Effector CD8-positive, alpha-beta T cell (primary cell): ENCODE results near the gene ARID1B.

Experiments used
- DNase-seq: peaks from one replicate; lab custom pipeline; 2025; lab: John Stamatoyannopoulos, UW

Gene ARID1B

DNA sequence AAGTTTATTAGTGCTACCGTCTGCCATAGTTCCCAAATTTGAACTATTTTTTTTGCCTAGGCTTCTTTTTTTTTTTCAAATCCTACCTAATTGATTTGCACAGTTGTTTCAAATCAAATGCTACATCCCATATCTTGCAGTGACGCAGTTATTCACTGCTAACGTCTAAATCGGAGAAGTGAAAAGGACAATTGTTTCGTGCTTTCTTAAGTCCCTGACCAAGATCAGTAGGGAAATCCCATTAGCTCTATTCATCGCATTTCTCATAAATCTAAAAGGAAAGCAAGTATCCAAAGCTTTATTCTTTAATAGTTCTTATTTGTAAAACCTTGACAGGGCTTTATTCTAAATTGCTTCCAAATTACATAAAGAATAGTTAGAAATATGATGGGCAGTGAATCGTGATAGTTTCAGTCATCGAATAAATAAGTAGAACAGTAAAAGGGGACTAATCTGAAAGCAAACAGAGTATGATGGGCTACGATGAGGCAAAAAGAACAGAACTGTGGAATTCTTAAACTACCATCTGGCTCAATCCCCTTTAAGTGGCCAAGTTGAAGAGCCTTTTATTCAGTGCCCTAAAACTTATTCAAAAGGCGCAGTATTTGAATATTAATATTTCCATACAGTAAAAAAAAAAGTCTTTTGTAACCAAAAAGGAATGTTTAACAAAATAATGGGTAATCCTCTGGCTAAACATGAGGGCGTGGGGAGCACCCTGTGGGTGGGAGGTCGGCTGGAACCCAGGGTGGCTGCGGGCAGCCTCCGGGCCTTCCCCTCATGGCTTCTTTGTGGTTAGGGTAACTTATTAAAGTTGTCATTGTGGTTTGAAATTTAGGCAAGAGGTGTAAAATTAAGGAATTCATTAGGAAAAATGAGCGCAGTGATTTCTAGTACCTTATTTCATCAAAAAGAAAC is 3.0 kb upstream of the ARID1B start:
- no peak for DNase-seq

DNA sequence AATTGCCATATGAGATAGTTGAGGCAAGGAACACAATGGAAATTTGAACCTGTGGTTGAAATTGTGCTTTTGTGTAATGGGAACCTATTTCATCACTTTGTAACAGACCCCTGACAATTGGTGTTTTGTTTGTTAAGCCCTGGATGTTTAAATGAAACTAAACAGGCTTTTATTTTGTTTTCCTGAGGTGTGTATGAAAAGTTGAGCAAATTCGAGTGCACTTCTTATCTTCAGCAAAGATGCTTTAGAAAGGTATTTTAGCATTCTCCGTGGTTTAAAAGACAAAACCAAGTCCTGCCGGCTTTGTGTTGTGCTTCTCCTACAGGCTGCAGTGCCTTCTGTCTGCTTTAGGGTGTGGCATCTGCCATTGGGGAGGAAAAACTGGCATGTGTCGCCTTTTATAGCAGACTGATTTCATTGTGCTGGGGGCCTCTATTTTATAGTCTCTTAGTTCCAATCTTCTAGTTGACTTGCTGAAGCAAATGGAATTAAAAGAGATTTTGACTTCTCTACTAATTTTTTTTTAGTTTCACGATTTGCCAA is 2.2 kb upstream of the ARID1B start:
- DNase-seq: no peak

DNA sequence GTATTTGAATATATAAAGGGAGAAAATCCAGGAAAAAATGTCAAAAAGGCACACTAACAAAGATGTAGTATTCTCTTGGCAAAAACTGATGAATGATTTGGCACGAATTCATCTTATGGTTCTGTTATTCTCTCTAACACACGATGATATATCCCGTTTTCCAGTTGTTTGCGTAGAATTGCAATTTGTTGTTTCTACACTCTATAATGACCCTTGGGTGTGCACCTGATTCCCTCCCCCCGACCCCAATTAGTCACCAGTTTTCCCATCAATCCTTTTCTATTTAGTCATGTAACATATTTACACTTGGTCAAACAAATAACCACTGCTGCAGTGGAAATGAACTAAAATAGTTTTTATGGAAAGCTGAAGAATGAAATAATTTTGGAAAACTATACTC is 1.5 kb upstream of the ARID1B start:
- no peak for DNase-seq

DNA sequence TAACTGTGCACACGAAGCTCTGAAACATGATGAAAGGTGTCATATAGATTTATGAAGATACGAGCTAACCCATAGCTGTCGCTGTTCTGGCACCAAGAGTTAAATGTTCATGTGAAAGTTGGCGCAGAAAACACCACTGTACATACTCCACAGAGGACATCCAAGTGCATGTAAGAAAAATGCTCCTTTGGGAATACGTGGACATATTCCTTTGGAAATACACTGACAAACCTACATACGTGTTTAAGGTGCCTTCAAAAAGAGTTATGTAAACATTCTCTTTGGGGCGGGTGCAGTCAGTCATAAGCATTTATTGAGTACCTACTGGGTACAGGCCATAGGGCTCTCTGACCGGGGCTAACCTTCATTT is 723 bp upstream of the ARID1B start:
- no peak for DNase-seq

DNA sequence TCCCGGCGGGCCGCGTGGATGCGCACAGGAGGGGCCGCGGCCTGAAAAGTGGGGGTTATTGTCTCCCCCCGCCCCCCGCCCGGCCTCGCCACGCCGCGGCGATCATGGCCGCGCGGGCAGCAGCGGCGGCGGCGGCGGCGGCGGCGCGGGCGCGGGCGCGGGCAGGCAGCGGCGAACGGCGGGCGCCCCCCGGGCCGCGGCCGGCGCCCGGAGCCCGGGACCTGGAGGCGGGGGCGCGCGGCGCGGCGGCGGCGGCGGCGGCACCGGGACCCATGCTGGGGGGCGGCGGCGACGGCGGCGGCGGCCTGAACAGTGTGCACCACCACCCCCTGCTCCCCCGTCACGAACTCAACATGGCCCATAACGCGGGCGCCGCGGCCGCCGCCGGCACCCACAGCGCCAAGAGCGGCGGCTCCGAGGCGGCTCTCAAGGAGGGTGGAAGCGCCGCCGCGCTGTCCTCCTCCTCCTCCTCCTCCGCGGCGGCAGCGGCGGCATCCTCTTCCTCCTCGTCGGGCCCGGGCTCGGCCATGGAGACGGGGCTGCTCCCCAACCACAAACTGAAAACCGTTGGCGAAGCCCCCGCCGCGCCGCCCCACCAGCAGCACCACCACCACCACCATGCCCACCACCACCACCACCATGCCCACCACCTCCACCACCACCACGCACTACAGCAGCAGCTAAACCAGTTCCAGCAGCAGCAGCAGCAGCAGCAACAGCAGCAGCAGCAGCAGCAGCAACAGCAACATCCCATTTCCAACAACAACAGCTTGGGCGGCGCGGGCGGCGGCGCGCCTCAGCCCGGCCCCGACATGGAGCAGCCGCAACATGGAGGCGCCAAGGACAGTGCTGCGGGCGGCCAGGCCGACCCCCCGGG is 637 bp downstream of the ARID1B start:
- peak; percentile 54 for DNase-seq

DNA sequence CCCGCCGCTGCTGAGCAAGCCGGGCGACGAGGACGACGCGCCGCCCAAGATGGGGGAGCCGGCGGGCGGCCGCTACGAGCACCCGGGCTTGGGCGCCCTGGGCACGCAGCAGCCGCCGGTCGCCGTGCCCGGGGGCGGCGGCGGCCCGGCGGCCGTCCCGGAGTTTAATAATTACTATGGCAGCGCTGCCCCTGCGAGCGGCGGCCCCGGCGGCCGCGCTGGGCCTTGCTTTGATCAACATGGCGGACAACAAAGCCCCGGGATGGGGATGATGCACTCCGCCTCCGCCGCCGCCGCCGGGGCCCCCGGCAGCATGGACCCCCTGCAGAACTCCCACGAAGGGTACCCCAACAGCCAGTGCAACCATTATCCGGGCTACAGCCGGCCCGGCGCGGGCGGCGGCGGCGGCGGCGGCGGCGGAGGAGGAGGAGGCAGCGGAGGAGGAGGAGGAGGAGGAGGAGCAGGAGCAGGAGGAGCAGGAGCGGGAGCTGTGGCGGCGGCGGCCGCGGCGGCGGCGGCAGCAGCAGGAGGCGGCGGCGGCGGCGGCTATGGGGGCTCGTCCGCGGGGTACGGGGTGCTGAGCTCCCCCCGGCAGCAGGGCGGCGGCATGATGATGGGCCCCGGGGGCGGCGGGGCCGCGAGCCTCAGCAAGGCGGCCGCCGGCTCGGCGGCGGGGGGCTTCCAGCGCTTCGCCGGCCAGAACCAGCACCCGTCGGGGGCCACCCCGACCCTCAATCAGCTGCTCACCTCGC is 1.5 kb downstream of the ARID1B start:
- DNase-seq: peak; percentile 32

DNA sequence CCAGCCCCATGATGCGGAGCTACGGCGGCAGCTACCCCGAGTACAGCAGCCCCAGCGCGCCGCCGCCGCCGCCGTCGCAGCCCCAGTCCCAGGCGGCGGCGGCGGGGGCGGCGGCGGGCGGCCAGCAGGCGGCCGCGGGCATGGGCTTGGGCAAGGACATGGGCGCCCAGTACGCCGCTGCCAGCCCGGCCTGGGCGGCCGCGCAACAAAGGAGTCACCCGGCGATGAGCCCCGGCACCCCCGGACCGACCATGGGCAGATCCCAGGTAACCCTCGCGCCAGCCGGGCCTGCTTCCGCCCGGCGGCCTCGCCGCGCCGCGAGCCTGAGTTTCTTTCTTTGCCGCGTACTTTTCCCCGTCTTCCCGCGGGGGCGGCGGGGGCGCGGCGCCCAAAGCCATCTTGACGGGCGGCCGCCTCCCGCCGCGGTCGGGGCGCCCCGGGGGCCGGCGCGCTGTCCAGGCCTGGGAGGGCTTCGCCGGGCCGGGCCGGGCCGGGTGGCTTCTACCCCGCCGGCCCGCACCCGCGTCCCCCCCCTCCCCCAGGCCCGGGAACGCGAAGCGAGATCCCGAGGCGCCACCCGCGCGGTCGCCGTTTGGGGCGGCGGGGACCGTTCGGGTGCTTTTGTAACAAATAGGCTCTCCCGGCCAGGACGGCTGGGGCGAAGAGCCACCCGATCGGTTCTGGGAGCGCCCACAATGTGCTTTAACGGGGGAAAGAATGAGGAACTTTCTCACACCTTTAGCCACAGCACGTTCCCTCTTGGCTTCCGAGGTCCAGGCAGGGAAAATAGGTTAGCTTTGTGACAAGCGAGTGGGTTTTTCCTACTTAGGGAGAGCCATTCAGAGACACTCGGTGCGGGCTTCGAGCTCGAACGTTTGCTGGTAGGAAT is 2.3 kb downstream of the ARID1B start:
- DNase-seq: peak; percentile 33

DNA sequence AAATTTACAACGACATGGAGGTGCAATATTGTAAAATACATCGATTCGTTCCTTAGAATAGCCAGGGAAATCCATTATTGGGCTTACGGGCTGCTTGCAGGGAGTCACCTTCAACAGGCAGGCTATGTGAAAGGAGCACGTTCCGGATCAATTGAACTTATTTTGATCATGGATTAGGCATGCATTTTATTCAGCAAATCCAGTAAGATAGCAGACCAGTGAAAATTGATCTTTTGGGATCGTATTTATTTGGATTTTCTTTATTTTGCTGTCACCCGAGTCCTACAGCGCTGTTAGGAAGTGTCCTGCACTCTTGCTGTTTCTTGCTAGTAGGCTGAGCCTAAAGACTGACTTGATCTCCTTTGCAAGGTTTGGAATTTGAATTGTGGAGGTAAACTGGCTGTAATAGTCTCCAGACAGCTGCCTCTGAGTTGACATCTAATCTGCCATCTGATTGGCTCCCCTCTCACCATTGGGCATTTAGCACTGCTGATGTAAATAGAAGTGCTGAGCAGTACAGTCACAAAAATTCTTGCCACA is 3.0 kb downstream of the ARID1B start:
- DNase-seq: peak; percentile 13

DNA sequence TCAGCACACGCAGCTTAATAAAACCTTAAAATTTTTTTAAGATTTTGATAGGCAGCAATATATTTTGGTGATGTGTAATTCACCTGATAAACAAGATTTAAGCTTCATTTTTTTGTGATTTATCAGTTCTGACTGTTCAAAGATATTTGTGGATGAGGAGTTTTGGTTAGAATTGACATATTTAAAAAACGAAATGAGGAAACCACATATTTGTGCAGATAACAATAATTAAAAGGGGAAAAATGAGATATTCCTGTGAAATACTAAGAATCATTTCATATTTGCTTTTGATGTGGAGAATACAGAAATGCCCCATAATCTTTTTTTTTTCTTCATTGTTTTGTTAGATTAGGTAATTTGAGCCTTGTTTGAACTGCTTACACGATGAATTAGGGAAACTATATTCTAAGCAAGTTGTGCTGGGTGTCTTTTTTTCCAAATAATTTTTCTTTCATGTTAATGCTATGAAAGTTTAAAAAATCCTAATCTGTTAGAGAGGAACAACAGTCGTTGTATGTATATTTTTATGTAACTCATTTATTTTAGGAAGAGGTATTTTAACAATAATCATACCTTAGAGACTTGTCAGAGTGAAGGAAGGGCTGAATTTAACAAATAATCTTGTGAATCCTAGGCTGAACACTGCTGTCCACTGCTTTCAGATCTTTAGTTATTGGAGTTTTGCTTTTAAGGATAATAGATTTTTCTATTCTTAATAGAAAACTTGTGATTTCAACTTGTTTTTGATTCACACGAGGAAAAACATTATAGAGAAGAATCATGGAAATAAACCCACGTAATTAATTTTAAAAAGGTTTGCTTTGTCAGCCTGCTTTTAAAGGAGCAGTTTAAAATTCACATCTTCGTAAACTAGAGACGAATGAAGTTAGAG is 4.0 kb downstream of the ARID1B start:
- DNase-seq: no peak

DNA sequence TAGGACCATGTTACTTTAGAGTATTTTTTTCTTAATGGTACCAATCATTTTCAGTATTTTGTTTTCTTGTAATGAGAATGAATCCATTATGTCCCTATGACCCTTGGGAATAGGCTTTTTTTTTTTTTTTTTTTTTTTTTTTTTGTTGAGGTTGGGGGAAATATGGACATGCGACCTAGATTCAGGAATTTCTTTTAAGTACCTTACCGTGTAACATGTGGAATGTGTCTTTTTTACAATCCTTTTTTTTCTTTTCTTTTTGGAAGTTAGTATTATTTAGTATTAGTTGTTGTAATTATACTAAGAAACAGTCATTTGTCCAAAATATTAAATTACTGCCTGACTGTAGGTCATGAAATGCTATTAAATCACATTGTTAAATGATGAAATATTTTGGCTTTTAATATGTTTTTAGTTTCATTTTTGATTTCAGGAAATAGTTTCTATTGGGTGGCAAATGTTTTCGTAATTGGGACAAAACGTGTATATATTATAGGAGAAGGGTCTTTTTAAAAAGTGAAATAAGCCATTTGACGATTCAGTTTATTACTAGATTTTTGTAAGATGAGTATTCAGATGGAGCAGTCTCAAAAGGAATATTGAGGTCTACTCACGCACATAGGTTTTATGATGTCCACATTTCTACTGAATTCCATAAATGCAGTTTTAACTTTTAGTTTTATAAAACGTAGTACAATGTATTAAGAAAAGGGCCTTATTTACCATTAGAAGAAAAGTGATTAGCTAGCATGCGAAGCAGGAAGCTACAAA is 4.9 kb downstream of the ARID1B start:
- no peak for DNase-seq

DNA sequence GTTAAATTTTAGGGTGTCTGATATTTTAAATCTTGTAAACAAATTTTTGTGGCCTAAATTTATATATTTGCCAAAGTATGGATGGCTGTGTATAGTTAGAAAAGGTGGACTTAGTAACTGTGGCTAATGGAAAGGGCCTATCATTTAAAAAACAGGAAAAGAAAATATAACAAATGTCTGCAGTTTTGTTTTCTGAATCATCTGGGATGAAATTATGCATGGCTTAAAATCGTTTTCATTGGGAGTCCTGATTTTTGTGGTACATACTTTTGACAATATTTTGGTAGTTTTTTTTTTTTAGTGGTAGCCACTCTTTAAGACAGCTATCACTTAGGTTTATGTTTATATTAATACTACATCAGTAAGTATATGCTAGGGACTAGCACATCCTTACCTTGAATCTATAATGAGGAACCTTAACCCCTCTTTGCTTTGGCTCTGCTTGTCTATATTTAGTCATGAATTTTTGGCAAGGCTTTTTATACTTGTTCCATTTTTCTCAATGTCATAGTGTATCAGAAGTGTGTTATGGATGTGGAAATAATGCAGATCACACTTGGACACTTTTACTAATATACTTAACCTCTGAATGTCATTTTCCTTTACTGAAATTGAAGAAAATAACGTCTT is 5.6 kb downstream of the ARID1B start:
- DNase-seq: no peak

DNA sequence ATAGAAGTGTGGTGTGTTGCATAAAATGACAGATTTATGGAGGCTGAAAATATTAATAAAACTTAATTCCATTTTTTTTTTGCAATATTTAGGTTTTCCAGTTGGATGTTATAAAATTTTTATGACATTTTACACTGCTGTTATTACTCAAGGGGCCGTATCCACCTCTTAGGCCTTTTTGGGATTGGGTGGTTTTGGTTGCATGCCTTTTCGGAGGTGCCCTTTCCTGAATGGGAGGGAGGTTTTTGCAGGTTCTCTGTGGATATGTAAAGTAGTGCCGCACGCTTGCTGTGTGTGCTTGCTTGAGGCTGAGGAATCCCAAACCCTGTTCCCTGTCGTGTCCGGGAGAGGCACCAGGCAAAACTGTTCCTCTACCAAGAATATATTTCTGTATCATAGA is 6.8 kb downstream of the ARID1B start:
- no peak for DNase-seq

DNA sequence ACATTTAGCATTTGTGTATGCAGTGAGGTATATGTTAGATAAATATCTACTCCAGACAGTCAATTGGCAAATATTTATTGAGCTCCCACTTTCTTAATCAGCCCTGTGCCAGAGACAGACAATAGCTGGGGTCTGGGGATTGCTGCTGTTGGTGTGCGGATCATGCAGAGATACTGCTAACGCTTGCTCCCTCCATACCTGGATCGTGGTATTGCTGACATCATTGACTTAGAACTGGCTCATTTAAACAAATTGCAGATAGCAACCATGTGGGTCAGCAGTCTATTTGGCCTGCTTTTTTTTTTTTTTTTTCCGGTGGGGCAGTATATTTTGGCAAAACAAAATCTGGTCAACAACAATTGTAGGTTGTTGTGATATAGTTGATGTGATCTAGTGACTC is 9.5 kb downstream of the ARID1B start:
- DNase-seq: no peak

DNA sequence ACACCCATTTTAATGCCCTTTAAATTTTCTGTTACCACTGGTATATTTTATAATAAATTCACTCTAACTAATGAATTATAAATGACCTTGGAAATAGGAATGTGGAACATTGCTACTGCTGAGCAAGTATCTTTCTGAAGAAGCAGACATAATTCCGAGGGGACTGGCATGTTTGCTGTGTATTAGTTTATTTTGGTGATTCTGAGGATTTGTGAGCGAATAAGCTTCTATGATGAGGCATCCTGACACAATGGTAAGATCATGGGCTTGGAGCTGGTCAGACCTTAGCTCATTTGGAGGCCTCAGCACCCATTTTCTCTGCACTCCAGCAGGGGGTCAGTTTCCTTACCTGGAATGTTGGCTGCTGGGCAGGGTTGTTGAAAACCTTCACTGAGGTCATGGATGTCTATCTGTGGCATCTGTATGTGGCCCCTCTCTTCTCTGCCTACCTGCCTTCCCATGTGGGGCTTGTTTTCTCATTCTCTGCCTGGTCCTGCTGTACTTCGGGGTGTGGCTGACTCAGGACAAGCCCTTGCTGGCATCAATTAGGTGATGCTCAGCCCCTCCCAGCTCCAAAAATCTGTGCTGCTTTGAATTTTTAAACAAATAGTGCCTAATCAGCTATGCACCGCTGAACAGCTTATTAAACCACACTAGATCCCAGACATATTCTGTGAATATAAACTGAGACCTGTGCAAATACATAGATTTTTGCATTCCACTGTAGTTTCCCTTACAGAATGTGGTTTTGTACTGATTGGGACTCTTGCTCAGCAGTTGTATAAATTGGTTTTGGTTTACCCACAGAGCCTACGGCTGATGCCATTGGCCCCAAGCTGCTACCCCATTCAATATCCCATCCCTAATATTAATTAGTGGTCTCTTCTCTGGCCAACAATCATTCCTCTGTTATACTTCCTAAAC is 10.7 kb downstream of the ARID1B start:
- DNase-seq: no peak

DNA sequence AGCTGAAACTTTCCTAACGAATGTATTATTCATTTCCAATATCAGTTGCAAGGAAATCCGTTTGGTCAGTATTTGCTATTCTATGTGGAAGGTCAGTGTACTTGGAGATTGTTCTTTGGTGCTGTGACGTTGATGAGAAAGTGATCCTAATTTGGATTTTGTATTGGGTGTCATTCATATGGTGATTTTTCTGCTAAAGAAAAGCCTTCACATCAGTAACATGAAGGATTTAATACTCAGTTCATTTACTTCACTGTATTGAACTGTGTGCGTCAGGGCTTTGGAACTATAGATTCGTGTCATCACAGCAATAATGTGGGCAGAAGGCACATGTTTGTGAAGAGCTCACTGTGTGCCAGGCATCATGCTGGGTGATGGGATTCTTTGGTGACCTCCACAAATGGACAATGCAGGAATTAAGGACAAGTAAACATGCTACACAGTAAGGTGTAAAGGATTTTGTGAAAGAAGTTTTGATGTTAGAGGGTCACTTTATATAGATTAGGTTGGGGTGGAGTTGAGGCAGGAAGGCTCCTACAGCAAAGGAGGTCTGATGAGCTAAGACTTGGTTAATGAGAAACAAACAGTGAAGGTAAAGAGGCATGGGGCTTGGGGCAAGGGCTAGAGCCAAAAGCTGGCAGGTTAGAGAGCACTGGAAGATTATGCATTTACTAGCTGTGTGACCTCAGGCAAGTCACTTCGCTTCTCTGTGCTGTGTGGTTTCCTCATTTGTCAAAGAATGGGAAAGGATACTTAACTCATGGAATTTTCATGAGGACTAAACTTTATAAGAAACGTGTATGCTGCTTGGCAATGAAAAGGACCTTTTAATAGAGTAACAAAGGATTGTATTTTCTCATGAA is 12.1 kb downstream of the ARID1B start:
- DNase-seq: no peak

DNA sequence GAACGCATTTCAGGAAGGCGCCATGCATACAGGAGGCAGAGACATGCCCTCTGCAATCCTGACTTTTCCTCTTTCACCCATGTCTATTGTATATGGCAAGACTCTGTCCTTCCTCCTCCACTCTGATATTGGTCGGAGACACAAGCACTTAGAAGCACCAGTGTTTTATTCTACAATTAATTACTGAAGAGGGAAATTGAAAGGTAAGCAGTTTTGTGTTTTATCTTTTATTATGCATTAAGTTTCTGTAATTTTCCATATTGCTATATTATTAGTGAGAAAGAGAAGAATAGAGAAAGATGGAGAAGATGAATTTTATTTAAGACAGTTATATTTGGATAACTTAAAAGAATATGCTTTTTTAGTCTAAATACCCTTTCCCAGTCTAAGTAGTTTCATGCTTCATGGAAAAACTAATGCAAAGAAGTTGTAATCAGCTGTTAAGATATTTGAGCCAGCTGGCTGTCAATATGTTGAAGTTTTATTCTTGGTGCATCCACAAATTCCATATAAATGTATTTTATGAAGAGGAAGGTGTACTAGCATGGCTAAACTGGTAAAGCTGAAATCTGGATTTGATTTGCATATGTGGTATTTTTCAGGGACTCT is 13.6 kb downstream of the ARID1B start:
- DNase-seq: no peak
